ENCODE measurements around the gene TSC22D1. TPM values are rescaled to one million over a fixed set of nuclear protein-coding genes. Genes with fewer than 3 reads are reported as not detected.
A peak's percentile ranks its signal among the peaks of the same experiment; 100 is the strongest.

The TSC22D1 gene
- total RNA-seq, 1 donor from 2014 or later: 97.7 TPM

DNA sequence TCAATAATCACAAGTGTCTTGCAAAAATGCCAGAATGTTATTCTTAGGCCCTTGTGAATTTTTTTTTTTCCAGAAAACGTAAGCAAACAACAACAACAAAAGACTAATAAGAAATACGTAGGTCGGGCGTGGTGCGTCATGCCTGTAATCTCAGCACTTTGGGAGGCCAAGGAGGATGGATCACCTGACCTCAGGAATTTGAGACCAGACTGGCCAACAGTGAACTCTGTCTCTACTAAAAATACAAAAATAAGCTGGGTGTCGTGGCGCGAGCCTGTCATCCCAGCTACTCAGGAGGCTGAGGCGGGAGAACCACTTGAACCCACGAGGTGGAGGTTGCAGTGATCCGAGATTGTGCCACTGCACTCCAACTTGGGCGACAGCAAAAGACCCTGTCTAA, 20.9 kb downstream of the TSC22D1 start:
- H3K4me3 ChIP-seq: no peak overlapping the region
- peaks cover 3 to 15% of the 10 kb centered on the region in 2 donors for H3K36me3 ChIP-seq
- intact Hi-C loops (cut with DNase I): no loop called here
- H3K4me1 ChIP-seq: no peaks in the 10 kb centered on the region
- DNase-seq (ENCODE audit: low spot score in 2 of 2): no peak
- H3K27ac ChIP-seq: no peak overlapping the region
- no peaks in the 10 kb centered on the region for H3K9me3 ChIP-seq
- no peaks in the 10 kb centered on the region for H3K27me3 ChIP-seq
- TF ChIP-seq, protein P1, sequence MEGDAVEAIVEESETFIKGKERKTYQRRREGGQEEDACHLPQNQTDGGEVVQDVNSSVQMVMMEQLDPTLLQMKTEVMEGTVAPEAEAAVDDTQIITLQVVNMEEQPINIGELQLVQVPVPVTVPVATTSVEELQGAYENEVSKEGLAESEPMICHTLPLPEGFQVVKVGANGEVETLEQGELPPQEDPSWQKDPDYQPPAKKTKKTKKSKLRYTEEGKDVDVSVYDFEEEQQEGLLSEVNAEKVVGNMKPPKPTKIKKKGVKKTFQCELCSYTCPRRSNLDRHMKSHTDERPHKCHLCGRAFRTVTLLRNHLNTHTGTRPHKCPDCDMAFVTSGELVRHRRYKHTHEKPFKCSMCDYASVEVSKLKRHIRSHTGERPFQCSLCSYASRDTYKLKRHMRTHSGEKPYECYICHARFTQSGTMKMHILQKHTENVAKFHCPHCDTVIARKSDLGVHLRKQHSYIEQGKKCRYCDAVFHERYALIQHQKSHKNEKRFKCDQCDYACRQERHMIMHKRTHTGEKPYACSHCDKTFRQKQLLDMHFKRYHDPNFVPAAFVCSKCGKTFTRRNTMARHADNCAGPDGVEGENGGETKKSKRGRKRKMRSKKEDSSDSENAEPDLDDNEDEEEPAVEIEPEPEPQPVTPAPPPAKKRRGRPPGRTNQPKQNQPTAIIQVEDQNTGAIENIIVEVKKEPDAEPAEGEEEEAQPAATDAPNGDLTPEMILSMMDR (IDR thresholded peaks at IDR 0.05): no peak

DNA sequence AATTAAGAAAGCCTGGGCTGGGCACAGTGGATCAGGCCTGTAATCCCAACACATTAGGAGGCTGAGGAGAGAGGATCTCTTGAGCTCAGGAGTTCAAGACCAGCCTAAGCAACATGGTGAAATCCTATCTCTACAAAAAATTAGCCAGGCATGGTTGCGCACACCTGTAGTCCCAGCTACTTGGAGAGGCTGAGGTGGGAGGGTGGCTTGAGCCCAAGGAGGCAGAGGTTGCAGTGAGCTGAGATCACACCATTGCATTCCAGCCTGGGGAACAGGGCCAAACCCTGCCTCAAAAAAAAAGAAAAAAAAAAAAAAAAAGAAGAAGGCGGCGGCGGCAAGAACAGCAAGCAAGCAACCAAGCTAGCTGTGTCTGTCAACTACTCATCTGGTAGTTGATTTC, 26.7 kb downstream of the TSC22D1 start:
- Histone ChIP-seq H3K4me1 (peaks cover 0 to 2% of the 10 kb centered on the region in 2 donors), H3K27ac (peak overlapping the region in 1 of 2 donors; percentile 28), H3K27me3 (no peaks in the 10 kb centered on the region), H3K4me3 (no peak overlapping the region), H3K36me3 (peaks cover 0 to 9% of the 10 kb centered on the region in 2 donors), H3K9me3 (no peaks in the 10 kb centered on the region)
- TF ChIP-seq, protein P1 (IDR thresholded peaks at IDR 0.05): no peak
- no peak for DNase-seq (ENCODE audit: low spot score in 2 of 2)
- intact Hi-C loops (cut with DNase I): no loop called here

DNA sequence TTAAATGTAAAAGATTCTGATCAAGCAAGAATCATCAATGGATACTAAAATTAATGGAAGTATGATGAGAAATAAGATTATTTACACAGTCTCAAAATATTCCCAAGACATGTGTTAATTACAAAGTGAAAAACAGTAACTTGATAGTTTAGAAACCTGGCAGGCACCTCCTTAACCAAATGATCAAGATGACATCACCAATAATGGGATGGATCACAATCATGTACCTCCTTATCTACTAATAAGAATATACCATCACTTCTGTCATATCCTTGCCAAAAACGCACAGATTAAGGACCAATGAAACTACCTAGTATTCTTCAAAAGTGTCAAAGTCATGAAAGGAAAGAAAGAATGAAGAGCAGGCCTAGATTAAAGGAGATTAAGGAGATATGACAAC, 30.0 kb downstream of the TSC22D1 start:
- no peak for DNase-seq (ENCODE audit: low spot score in 2 of 2)
- intact Hi-C loops (cut with DNase I): no loop called here
- H3K36me3 ChIP-seq: no peaks in the 10 kb centered on the region

DNA sequence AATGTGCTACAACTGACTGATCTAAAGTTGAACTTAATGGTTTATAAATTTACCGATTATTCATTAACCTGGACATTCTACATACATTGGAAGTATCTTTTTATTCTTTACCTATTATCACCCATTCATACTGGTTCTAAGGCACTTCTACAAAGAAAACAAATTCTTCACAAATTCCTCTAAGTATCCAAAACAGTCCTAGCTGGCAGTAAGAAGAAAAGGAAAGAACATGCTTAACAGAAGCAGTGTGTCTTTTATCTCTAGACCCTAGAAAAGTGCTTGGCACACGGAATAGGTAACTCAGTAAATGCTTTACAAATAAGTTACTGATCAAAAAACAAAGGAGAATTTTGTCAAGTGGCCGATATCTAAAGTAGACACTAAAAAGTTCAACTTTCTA, 32.8 kb downstream of the TSC22D1 start:
- Histone ChIP-seq H3K4me1 (peaks cover 0 to 8% of the 10 kb centered on the region in 2 donors), H3K4me3 (no peak overlapping the region), H3K27ac (no peak overlapping the region), H3K9me3 (no peaks in the 10 kb centered on the region), H3K27me3 (no peaks in the 10 kb centered on the region), H3K36me3 (no peaks in the 10 kb centered on the region)
- TF ChIP-seq, protein P1 (IDR thresholded peaks at IDR 0.05): no peak
- intact Hi-C loops (cut with DNase I): no loop called here
- no peak for DNase-seq (ENCODE audit: low spot score in 2 of 2)

More for the DNA sequence above, 30.0 kb downstream of the TSC22D1 start:
- Histone ChIP-seq H3K4me1 (peaks cover 0 to 10% of the 10 kb centered on the region in 2 donors), H3K4me3 (no peak overlapping the region), H3K9me3 (no peaks in the 10 kb centered on the region), H3K27me3 (no peaks in the 10 kb centered on the region), H3K27ac (no peak overlapping the region)
- TF ChIP-seq, protein P1 (IDR thresholded peaks at IDR 0.05): no peak

DNA sequence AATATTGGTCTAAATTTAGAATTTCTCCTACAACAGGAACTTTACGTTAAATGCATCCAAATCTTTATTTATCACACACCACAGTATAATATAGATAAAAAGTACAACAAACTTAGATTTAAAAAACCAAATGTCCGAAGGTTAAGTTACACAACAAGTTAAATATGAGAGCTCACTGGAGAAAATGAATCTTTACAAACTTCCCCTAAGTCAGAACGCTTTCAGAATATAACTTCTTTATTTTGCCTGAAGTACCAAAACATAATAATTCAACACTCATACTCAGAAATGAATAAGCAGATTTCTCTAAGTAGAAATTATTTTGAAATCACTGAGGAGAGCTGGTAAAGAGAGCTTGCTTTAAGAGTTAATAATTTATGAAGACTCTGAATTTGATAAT, 33.8 kb downstream of the TSC22D1 start:
- H3K4me1 ChIP-seq: peaks cover 0 to 8% of the 10 kb centered on the region in 2 donors
- no peaks in the 10 kb centered on the region for H3K27me3 ChIP-seq
- intact Hi-C loops (cut with DNase I): no loop called here
- H3K9me3 ChIP-seq: no peaks in the 10 kb centered on the region
- H3K27ac ChIP-seq: no peak overlapping the region
- no peaks in the 10 kb centered on the region for H3K36me3 ChIP-seq
- TF ChIP-seq, protein P1 (IDR thresholded peaks at IDR 0.05): no peak
- DNase-seq (ENCODE audit: low spot score in 2 of 2): no peak
- H3K4me3 ChIP-seq: no peak overlapping the region

DNA sequence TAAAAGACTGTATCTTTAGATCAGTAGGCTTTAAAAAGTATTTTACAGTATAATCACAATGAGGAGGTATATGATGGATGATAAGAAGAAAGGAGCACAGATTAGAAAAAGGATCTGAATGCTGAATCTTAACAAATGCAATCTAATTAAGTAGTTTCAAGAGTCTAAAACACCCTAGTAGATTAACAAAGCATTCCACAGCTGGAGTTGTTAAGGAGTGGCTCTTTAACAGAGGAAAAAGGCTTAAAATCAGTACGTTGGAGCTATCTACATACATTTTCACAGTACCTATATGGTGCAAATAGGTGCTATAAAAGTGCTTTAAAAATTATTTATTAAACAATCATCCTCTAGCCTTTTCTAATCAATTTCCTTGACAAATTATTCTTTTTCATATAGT, 34.5 kb downstream of the TSC22D1 start:
- Histone ChIP-seq H3K4me3 (no peak overlapping the region), H3K27me3 (no peaks in the 10 kb centered on the region), H3K27ac (no peak overlapping the region), H3K36me3 (no peaks in the 10 kb centered on the region), H3K9me3 (no peaks in the 10 kb centered on the region), H3K4me1 (peaks cover 0 to 8% of the 10 kb centered on the region in 2 donors)
- no peak for DNase-seq (ENCODE audit: low spot score in 2 of 2)
- intact Hi-C loops (cut with DNase I): no loop called here
- TF ChIP-seq, protein P1 (IDR thresholded peaks at IDR 0.05): no peak
